Measurements from ENCODE around the gene ING4. TPM values are rescaled to one million over a fixed set of nuclear protein-coding genes. Genes with fewer than 3 reads are reported as not detected.
"Not testable (repeated sequence)": the region's sequence is repeated elsewhere in the genome, so short reads cannot be mapped to it uniquely, and the experiment has no call there.

Gene ING4
- total RNA-seq = 63.5 to 69.0 TPM (median 64.2 TPM) in 3 replicates

- DNase-seq (ENCODE audit: low spot score in 2 of 2, unreplicated experiment in 2 of 2) = peak; percentile 88 to 91
- peaks cover 20% of the 10 kb centered on the region for H3K36me3 Mint-ChIP-seq
- H3K9me3 Mint-ChIP-seq = no peaks in the 10 kb centered on the region
- TF ChIP-seq, protein P1, sequence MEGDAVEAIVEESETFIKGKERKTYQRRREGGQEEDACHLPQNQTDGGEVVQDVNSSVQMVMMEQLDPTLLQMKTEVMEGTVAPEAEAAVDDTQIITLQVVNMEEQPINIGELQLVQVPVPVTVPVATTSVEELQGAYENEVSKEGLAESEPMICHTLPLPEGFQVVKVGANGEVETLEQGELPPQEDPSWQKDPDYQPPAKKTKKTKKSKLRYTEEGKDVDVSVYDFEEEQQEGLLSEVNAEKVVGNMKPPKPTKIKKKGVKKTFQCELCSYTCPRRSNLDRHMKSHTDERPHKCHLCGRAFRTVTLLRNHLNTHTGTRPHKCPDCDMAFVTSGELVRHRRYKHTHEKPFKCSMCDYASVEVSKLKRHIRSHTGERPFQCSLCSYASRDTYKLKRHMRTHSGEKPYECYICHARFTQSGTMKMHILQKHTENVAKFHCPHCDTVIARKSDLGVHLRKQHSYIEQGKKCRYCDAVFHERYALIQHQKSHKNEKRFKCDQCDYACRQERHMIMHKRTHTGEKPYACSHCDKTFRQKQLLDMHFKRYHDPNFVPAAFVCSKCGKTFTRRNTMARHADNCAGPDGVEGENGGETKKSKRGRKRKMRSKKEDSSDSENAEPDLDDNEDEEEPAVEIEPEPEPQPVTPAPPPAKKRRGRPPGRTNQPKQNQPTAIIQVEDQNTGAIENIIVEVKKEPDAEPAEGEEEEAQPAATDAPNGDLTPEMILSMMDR (IDR thresholded peaks at IDR 0.05; ENCODE audit: unreplicated experiment) = no peak
- H3K27ac Mint-ChIP-seq = peak within 1 kb of the TSS; percentile 97
- H3K4me1 Mint-ChIP-seq = peaks cover 15% of the 10 kb centered on the region
- H3K27me3 Mint-ChIP-seq (ENCODE audit: low read depth) = no peaks in the 10 kb centered on the region
- H3K4me3 Mint-ChIP-seq = peak within 1 kb of the TSS; percentile 96
Observed at GRCh38 chr12:6662906-6663742, at the start of gene ING4. ING4 (minus strand) TSS chr12:6663119; CDS start chr12:6663101, 18 bp downstream.

- H3K4me3 Mint-ChIP-seq = no peak overlapping the region
- no peaks in the 10 kb centered on the region for H3K4me1 Mint-ChIP-seq
- no peak overlapping the region for H3K27ac Mint-ChIP-seq
- no peaks in the 10 kb centered on the region for H3K36me3 Mint-ChIP-seq
- TF ChIP-seq, protein P1 (IDR thresholded peaks at IDR 0.05; ENCODE audit: unreplicated experiment) = no peak
- no peaks in the 10 kb centered on the region for H3K9me3 Mint-ChIP-seq
- peaks cover 16% of the 10 kb centered on the region for H3K27me3 Mint-ChIP-seq (ENCODE audit: low read depth)
- no peak for DNase-seq (ENCODE audit: low spot score in 2 of 2, unreplicated experiment in 2 of 2)
Observed at GRCh38 chr12:6708960-6709394, 46.1 kb upstream of the ING4 start.

DNA sequence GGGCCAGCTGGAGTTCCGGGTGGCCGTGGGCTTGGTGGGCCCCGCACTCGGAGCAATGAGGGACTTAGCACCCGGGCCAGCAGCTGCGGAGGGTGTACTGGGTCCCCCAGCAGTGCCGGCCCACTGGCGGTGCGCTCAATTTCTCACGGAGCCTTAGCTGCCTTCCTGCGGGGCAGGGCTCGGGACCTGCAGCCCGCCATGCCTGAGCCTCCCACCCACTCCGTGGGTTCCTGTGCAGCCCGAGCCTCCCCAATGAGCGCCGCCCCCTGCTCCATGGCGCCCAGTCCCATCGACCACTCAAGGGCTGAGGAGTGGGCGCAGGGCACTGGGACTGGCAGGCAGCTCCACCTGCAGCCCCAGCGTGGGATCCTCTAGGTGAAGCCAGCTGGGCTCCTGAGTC is 45.4 kb upstream of the ING4 start:
- not testable (repeated sequence) for H3K9me3 Mint-ChIP-seq; DNase-seq (ENCODE audit: low spot score in 2 of 2, unreplicated experiment in 2 of 2); H3K36me3 Mint-ChIP-seq; H3K4me3 Mint-ChIP-seq; H3K4me1 Mint-ChIP-seq; H3K27ac Mint-ChIP-seq
- H3K27me3 Mint-ChIP-seq (ENCODE audit: low read depth) = peaks cover 23% of the 10 kb centered on the region

DNA sequence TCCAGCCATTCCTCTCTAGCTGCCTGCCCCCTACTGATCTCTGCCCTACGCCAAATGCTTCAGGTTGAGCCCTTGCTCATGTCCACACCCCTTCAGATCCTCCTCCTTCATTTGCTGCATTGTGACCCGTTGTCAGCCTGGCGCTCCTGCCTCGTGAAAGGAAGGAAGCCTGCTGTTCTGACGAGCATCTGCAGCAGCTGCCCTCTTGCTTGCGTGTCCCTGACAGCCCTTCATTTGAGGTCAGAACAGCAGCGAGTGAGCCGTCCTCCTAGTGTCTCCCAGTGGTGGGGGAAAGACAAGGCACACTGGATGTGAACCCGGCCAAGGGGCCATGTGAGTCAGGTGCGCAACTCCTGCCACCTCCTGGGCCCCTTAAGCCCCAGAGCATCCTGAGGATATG is 40.7 kb upstream of the ING4 start:
- TF ChIP-seq, protein P1 (IDR thresholded peaks at IDR 0.05; ENCODE audit: unreplicated experiment) = no peak
- Mint-ChIP-seq H3K4me1 (peaks cover 17% of the 10 kb centered on the region), H3K27ac (no peak overlapping the region), H3K27me3 (ENCODE audit: low read depth) (peaks cover 65% of the 10 kb centered on the region), H3K4me3 (no peak overlapping the region), H3K9me3 (no peaks in the 10 kb centered on the region), H3K36me3 (no peaks in the 10 kb centered on the region)
- no peak for DNase-seq (ENCODE audit: low spot score in 2 of 2, unreplicated experiment in 2 of 2)

GRCh38 chr12:6701078-6701768 is 38.3 kb upstream of the ING4 start:
- peak overlapping the region; percentile 75 for H3K4me3 Mint-ChIP-seq
- no peaks in the 10 kb centered on the region for H3K36me3 Mint-ChIP-seq
- no peak for DNase-seq (ENCODE audit: low spot score in 2 of 2, unreplicated experiment in 2 of 2)
- TF ChIP-seq, protein P1 (IDR thresholded peaks at IDR 0.05; ENCODE audit: unreplicated experiment) = no peak
- H3K27ac Mint-ChIP-seq = no peak overlapping the region
- peaks cover 17% of the 10 kb centered on the region for H3K4me1 Mint-ChIP-seq
- peaks cover 85% of the 10 kb centered on the region for H3K27me3 Mint-ChIP-seq (ENCODE audit: low read depth)
- no peaks in the 10 kb centered on the region for H3K9me3 Mint-ChIP-seq

DNA sequence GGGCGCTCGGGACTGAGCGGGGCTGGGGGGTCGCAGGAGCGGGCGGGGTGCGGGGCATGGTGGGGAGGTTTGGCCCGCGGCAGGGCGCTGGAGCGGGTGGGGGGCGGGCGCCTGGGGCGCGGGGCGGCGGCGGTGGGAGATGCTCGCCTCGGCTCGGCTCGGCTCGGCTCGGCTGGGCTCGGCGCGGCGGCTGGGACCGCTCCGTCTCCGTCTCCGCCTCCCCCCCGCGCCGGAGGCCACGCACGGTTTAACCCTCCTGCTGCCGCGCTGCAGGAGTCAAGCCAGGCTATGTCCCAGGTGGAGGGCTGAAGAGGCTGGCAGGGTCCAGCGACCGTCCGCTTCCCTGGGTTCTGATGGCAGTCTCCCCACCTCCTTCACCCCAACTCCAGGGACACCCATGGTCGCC is 37.7 kb upstream of the ING4 start, which contains the start of gene PIANP:
Gene PIANP (minus strand): TSS at position 170 of the 406 bp plus-strand sequence. CDS start 2,754 bp downstream, outside the sequence.
- peak; percentile 63 to 75 for DNase-seq (ENCODE audit: low spot score in 2 of 2, unreplicated experiment in 2 of 2)
- no peak within 1 kb of the TSS for H3K27ac Mint-ChIP-seq
- H3K27me3 Mint-ChIP-seq (ENCODE audit: low read depth) = peaks cover 91% of the 10 kb centered on the region
- peaks cover 17% of the 10 kb centered on the region for H3K4me1 Mint-ChIP-seq
- no peaks in the 10 kb centered on the region for H3K9me3 Mint-ChIP-seq
- TF ChIP-seq, protein P1 (IDR thresholded peaks at IDR 0.05; ENCODE audit: unreplicated experiment) = no peak
- H3K4me3 Mint-ChIP-seq = peak within 1 kb of the TSS; percentile 75
- no peaks in the 10 kb centered on the region for H3K36me3 Mint-ChIP-seq

Data from mesothelial cell of epicardium (in vitro differentiated cells).